ENCODE results near the gene SYNGR1. TPM values are rescaled to one million over a fixed set of nuclear protein-coding genes. Genes with fewer than 3 reads are reported as not detected.

SYNGR1 gene
- total and polyA plus RNA-seq, 9 donors, result 13.1 to 104 (median 74.7) TPM

GRCh38 chr22:39433476-39434242 is 83.9 kb downstream of the SYNGR1 start:
- no peak overlapping the region for H3K27ac ChIP-seq
- peaks cover 6% of the 10 kb centered on the region for H3K4me1 ChIP-seq (ENCODE audit: insufficient read depth)
- H3K4me3 ChIP-seq, result no peak overlapping the region
- 79 to 84% (median 82%) methylated on average over 26 to 31 of the region's 31 CpGs for WGBS, 3 donors
- intact Hi-C loops (cut with DNase I), result no loop called here
- H3K9me3 ChIP-seq, result no peaks in the 10 kb centered on the region
- no peaks in the 10 kb centered on the region for H3K27me3 ChIP-seq
- no peaks in the 10 kb centered on the region for H3K36me3 ChIP-seq
- TF ChIP-seq EP300 (IDR thresholded peaks at IDR 0.05), result no peak
- TF ChIP-seq POLR2A (IDR thresholded peaks at IDR 0.05), result no peak
- TF ChIP-seq CTCF (IDR thresholded peaks at IDR 0.05), result no peak
- no peak for DNase-seq

GRCh38 chr22:39434243-39434653 is 84.5 kb downstream of the SYNGR1 start:
- no peaks in the 10 kb centered on the region for H3K27me3 ChIP-seq
- H3K27ac ChIP-seq, result no peak overlapping the region
- no peak overlapping the region for H3K4me3 ChIP-seq
- DNase-seq, result no peak
- TF ChIP-seq EP300 (IDR thresholded peaks at IDR 0.05) (no peak), CTCF (IDR thresholded peaks at IDR 0.05) (no peak), POLR2A (IDR thresholded peaks at IDR 0.05) (no peak)
- intact Hi-C loops (cut with DNase I), result no loop called here
- H3K36me3 ChIP-seq, result no peaks in the 10 kb centered on the region
- peaks cover 6% of the 10 kb centered on the region for H3K4me1 ChIP-seq (ENCODE audit: insufficient read depth)
- no peaks in the 10 kb centered on the region for H3K9me3 ChIP-seq
- 76 to 82% (median 76%) methylated on average over 18 of the region's 18 CpGs for WGBS, 3 donors

DNA sequence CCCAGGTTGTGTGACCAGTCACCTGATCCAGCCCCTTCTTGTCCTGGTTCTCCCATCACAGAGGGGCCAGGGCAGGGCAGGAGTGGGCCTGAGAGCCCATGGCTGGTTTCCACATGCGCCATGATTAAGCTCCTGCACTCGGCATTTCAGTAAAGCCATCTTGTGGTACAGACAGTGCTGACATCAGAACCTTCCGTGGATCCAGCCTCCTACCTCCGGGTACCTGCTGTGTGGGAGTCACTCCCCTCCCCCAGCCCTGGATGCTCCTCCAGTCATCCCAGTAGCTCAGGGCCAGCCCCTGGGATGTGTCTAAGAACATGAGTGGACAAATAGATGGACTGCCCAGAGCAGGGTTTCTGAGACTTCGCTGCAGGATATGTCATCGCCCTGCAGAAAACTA is 84.9 kb downstream of the SYNGR1 start:
- 69 to 71% (median 71%) methylated on average over 6 of the region's 6 CpGs for WGBS, 3 donors
- no peak overlapping the region for H3K4me3 ChIP-seq

More for the DNA sequence above, 84.9 kb downstream of the SYNGR1 start:
- H3K9me3 ChIP-seq, result no peaks in the 10 kb centered on the region
- H3K27me3 ChIP-seq, result no peaks in the 10 kb centered on the region
- H3K27ac ChIP-seq, result no peak overlapping the region
- DNase-seq, result no peak
- intact Hi-C loops (cut with DNase I), result no loop called here
- TF ChIP-seq EP300 (IDR thresholded peaks at IDR 0.05) (no peak), POLR2A (IDR thresholded peaks at IDR 0.05) (no peak), CTCF (IDR thresholded peaks at IDR 0.05) (no peak)
- peaks cover 6% of the 10 kb centered on the region for H3K4me1 ChIP-seq (ENCODE audit: insufficient read depth)
- H3K36me3 ChIP-seq, result no peaks in the 10 kb centered on the region

Small RNA genes lying within 50 kb of the gene (small RNA-seq; reads per million reads assigned to genes)
- gene SNORD43 (not detected), gene SNORD83A (3,935 reads per million, percentile 99 among the genes with 10 or more reads in this experiment), gene SNORD83B (not detected)

Other genes with a start within 250 kb of the SYNGR1 start
- gene CBX7, start 197.3 kb upstream of the SYNGR1 start, total RNA-seq, result 100 to 1,000 TPM in 1 of 7 donors, 10 to 100 TPM in 6; 47.2 to 107 (median 84.9) TPM
- 10 to 100 TPM; 40.7 to 96.9 TPM for gene CBX7, start 197.3 kb upstream of the SYNGR1 start, polyA plus RNA-seq
- 10 to 100 TPM in 1 of 7 donors, 1 to 10 TPM in 6; 3.9 to 10.7 (median 5.5) TPM for gene PDGFB, start 105.0 kb upstream of the SYNGR1 start, total RNA-seq
- gene PDGFB, start 105.0 kb upstream of the SYNGR1 start, polyA plus RNA-seq, result 1 to 10 TPM; 5.0 to 7.9 TPM
- 1,000 to 10,000 TPM; 3,686 to 6,016 (median 4,727) TPM for gene RPL3, start 30.4 kb upstream of the SYNGR1 start, total RNA-seq
- 1,000 to 10,000 TPM; 3,441 to 7,258 TPM for gene RPL3, start 30.4 kb upstream of the SYNGR1 start, polyA plus RNA-seq
- gene TAB1, start 49.8 kb downstream of the SYNGR1 start, total RNA-seq, result 10 to 100 TPM; 20.3 to 39.2 (median 30.6) TPM
- 10 to 100 TPM; 10.7 to 29.5 TPM for gene TAB1, start 49.8 kb downstream of the SYNGR1 start, polyA plus RNA-seq
- gene MGAT3, start 107.0 kb downstream of the SYNGR1 start, total RNA-seq, result 1 to 10 TPM in 5 of 7 donors, under 1 TPM in 2; 0.91 to 5.9 (median 1.1) TPM
- 1 to 10 TPM; 2.1 to 2.3 TPM for gene MGAT3, start 107.0 kb downstream of the SYNGR1 start, polyA plus RNA-seq
- 10 to 100 TPM; 13.1 to 23.9 (median 19.9) TPM for gene MIEF1, start 152.3 kb downstream of the SYNGR1 start, total RNA-seq
- 10 to 100 TPM; 11.4 to 19.2 TPM for gene MIEF1, start 152.3 kb downstream of the SYNGR1 start, polyA plus RNA-seq
- gene ATF4, start 170.6 kb downstream of the SYNGR1 start, total RNA-seq, result 100 to 1,000 TPM; 212 to 611 (median 246) TPM
- gene ATF4, start 170.6 kb downstream of the SYNGR1 start, polyA plus RNA-seq, result 100 to 1,000 TPM; 393 to 398 TPM
- 100 to 1,000 TPM in 1 of 7 donors, 10 to 100 TPM in 6; 41.9 to 117 (median 44.2) TPM for gene RPS19BP1, start 182.8 kb downstream of the SYNGR1 start, total RNA-seq
- 100 to 1,000 TPM in 1 of 2 donors, 1 to 10 TPM in 1; 9.1 to 130 TPM for gene RPS19BP1, start 182.8 kb downstream of the SYNGR1 start, polyA plus RNA-seq
- gene CACNA1I, start 220.8 kb downstream of the SYNGR1 start, total RNA-seq, result under 1 TPM in 6 of 7 donors, not detected in 1; 0.05 to 0.23 (median 0.11) TPM
- under 1 TPM; 0.02 to 0.07 TPM for gene CACNA1I, start 220.8 kb downstream of the SYNGR1 start, polyA plus RNA-seq